KOPT-K1 (cell line): Measurements from ENCODE around the gene SAXO2.
"Not testable (repeated sequence)": the region's sequence is repeated elsewhere in the genome, so short reads cannot be mapped to it uniquely, and the experiment has no call there.

Source experiments
- H3K27ac ChIP-seq: fragments of 200-600 bp; sonication (generic); 2 replicates; pipeline ENCODE4 v1.5.1; 2016; ENCODE audit warnings: antibody characterized with exemption, mild to moderate bottlenecking, low read depth, low read length; ENCODE audit not compliant: poor library complexity, severe bottlenecking
- H3K36me3 ChIP-seq: fragments of 200-600 bp; sonication (generic); 2 replicates; pipeline ENCODE4 v1.5.1; 2017; ENCODE audit warnings: antibody characterized with exemption, mild to moderate bottlenecking, low read length, moderate library complexity; ENCODE audit not compliant: insufficient read depth
- H3K9me3 ChIP-seq: fragments of 200-600 bp; sonication (generic); 2 replicates; pipeline ENCODE4 v1.5.1; 2017; ENCODE audit warnings: antibody characterized with exemption, low read length, mild to moderate bottlenecking; ENCODE audit not compliant: insufficient read depth, poor library complexity, severe bottlenecking

The SAXO2 gene

GRCh38 chr15:82301296-82302016 lies 38.8 kb downstream of the SAXO2 start:
- no peaks in the 10 kb centered on the region for H3K36me3 ChIP-seq
- no peak overlapping the region for H3K27ac ChIP-seq
- no peaks in the 10 kb centered on the region for H3K9me3 ChIP-seq

DNA sequence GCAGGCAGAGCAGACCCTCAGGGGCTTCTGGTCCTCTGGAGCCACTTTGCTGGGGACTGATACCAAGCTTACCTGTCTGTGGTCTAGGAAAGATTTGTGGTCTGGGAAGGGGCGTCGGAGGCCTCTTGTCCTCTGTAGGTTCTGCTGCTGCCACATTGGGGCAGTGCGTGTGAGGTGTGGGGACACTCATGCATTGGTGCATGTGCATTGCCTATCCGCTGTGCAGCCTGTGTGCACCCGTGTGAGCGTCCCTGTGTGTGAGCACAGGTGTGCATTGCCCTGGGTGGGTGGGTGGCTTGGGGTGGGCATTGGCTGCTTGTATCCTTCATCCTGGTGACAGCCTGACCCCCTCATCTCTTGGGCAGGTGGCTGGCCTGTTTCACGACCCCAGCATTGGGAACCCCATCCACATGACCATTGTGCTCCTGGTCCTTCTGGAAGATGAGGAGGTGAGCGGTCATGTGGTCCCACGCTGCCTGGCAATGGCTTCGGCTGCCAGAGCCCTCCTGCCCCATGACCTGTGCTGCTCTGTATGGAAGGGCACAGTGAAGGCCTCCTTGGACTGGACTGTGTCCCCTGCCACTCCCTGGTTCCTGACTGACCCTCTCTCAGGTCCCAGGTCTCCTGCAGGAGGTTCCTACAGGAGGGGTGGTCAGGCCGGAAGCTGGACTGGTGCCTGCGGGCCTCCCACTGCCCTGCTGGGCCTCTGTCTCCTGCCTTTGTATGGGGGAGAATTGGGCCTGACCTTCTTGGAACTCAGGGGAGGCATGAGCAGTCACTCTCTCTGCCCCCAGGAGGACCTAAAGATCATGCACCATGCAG lies 41.5 kb downstream of the SAXO2 start:
- no peaks in the 10 kb centered on the region for H3K36me3 ChIP-seq
- no peaks in the 10 kb centered on the region for H3K9me3 ChIP-seq
- H3K27ac ChIP-seq = no peak overlapping the region

DNA sequence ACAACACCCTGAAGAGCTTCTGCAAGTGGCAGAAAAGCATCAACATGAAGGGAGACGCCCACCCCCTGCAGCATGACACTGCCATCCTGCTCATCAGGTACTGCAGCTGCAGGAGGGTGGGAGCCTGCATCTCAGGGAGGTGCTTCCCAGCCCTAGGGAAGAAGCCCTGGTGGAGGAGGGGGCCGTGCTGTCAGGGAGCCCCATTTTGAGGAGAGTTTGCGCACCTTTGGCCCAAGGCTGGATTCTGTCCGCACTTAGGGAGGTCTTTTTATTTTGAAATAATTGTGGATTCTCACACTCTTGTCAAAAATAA lies 42.1 kb downstream of the SAXO2 start:
- Histone ChIP-seq H3K36me3 (no peaks in the 10 kb centered on the region), H3K27ac (no peak overlapping the region), H3K9me3 (no peaks in the 10 kb centered on the region)

DNA sequence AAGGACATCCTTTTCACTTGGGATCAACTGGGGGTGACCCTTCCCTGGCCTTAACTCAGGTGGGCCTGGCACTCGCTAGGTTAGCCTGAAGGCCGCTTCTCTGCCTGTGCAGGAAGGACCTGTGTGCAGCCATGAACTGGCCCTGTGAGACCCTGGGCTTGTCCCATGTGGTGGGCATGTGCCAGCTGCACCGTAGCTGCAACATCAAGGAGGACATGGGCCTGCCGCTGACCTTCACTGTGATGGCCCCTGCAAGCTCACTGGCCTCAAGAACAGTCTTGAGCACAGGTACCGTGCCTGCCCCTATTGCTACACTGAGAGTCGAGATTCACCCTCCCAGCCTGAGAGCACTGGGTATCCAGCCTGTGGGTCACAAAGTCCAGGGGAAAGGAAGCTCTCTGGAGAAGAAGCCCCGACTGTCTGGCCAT lies 43.0 kb downstream of the SAXO2 start:
- H3K36me3 ChIP-seq = no peaks in the 10 kb centered on the region

GRCh38 chr15:82306791-82307713 lies 44.4 kb downstream of the SAXO2 start:
- Histone ChIP-seq H3K27ac (no peak overlapping the region), H3K9me3 (no peaks in the 10 kb centered on the region), H3K36me3 (no peaks in the 10 kb centered on the region)

More for the DNA sequence above, 43.0 kb downstream of the SAXO2 start:
- Histone ChIP-seq H3K27ac (no peak overlapping the region), H3K9me3 (no peaks in the 10 kb centered on the region)

DNA sequence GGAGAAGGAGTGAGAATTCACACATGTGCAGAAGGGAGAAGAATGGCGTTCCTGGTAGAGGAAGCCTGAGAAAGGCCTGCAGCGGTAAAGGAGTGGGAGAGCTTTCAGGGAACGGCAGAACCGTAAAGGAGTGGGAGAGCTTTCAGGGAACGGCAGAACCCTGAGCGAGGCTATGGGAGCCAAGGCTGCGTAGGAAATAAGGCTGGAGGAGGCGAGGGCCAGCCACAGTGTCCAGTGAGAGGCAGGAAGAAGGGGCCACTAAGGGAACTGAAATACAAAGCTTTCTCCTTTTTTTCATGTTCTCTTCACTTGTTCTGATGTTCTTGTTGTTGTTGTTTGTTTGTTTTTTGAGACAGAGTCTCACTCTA lies 45.1 kb downstream of the SAXO2 start:
- Histone ChIP-seq H3K36me3 (no peaks in the 10 kb centered on the region), H3K9me3 (no peaks in the 10 kb centered on the region), H3K27ac (no peak overlapping the region)

DNA sequence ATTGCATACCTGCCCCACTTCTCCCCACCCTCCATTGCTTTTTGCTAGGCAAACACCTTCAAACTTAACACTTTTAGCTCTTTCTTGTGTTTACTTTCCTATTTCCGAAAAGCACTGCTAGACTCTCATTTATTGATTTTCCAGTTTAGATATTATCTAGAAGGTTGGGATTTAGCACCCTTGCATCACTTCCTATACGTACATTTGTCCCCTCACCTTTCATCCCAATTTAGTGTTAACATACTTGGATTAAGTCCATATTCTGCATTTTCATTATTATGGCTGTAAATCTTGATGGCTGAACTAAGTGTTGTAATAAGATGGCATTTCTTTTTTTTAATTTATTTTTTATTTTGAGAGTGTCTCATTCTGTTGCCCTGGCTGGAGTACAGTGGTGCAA lies 47.2 kb downstream of the SAXO2 start:
- Histone ChIP-seq H3K36me3 (no peaks in the 10 kb centered on the region), H3K27ac (no peak overlapping the region), H3K9me3 (no peaks in the 10 kb centered on the region)

DNA sequence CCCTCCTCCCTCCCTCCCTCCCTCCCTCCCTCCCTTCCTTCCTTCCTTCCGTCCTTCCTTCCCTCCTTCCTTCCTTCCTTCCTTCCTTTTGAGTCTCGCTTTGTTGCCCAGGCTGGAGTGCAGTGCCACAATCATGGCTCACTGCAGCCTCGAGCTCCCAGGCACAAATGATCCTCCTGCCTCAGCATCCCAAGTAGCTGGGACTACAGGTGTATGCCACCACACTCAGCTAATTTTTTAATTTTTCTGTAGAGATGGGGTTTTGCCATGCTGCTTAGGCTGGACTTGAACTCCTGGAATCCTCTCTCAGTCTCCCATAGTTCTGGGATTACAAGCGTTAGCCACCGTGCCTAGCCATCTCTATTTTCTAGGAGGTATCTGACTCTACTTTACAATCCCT lies 48.7 kb downstream of the SAXO2 start:
- H3K27ac ChIP-seq, H3K36me3 ChIP-seq, H3K9me3 ChIP-seq: not testable (repeated sequence)

GRCh38 chr15:82312586-82313349 lies 50.1 kb downstream of the SAXO2 start:
- Histone ChIP-seq H3K9me3 (no peaks in the 10 kb centered on the region), H3K27ac (no peak overlapping the region), H3K36me3 (no peaks in the 10 kb centered on the region)

DNA sequence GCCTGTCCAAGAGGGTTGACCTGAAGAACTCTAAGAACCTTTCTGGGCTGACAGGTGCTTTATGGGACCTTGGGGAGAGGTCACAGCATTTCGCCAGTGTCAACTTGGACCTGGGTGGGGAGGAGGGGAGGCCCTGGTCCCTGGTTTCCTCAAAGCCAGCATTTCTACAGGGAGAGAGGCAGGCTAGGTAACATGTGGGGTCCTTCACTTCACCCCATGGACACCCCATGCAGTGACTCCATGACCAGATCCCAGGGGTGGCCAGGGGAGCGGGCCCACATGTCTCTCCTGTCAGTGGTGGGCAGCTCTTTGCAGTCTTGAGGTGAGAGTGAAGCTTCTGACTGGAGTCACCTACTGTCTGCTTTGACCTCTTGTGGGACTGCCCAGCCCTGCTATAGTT lies 50.8 kb downstream of the SAXO2 start:
- no peaks in the 10 kb centered on the region for H3K9me3 ChIP-seq
- no peaks in the 10 kb centered on the region for H3K36me3 ChIP-seq

GRCh38 chr15:82313951-82314768 lies 51.5 kb downstream of the SAXO2 start:
- not testable (repeated sequence) for H3K36me3 ChIP-seq, H3K9me3 ChIP-seq, H3K27ac ChIP-seq

More for the DNA sequence above, 50.8 kb downstream of the SAXO2 start:
- H3K27ac ChIP-seq = no peak overlapping the region

- H3K27ac ChIP-seq = no peak overlapping the region
- H3K9me3 ChIP-seq = no peaks in the 10 kb centered on the region
- no peaks in the 10 kb centered on the region for H3K36me3 ChIP-seq
Measured at GRCh38 chr15:82314769-82315518, 52.3 kb downstream of the SAXO2 start.

DNA sequence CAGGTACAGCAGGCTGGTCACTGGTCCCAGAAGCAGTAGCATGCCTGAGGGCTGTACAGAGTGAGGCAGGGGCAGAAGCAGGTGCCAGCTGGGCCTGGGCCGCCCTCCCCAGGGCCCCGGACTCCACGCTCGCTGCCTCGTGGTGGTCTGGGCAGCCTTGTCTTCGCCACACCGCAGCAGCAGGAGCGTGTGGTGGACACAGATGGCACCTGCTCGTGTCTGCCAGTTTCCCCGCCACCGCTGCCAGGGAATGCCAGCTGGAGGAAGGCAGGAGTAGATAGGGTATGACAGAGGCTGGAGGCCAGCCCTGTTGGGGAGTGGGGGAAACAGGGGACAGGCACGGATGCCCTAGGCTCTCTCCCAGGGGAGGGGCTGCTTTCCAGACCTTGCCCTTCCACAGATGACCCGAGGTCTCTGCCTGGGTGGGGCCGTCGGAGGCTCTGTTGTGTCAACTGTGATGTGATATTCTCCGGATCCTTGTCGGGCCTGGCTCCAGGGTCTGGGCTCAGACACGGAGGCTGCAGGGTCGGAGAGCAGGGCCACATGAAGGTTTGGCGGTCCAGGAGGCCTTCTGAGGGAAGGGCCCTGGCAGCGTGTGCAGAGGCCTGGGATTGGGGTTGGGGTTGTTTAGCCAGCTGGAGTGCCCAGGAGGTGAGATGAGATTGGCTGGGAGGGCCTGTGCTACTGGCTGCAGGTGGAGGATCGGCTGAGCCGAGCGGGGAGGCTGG lies 53.1 kb downstream of the SAXO2 start:
- Histone ChIP-seq H3K9me3 (no peaks in the 10 kb centered on the region), H3K27ac (no peak overlapping the region), H3K36me3 (no peaks in the 10 kb centered on the region)
